ENCODE data around the gene SPCS2.

GRCh38 chr11:74984730-74985129, 35.7 kb downstream of the SPCS2 start:
- TF ChIP-seq, protein P1, sequence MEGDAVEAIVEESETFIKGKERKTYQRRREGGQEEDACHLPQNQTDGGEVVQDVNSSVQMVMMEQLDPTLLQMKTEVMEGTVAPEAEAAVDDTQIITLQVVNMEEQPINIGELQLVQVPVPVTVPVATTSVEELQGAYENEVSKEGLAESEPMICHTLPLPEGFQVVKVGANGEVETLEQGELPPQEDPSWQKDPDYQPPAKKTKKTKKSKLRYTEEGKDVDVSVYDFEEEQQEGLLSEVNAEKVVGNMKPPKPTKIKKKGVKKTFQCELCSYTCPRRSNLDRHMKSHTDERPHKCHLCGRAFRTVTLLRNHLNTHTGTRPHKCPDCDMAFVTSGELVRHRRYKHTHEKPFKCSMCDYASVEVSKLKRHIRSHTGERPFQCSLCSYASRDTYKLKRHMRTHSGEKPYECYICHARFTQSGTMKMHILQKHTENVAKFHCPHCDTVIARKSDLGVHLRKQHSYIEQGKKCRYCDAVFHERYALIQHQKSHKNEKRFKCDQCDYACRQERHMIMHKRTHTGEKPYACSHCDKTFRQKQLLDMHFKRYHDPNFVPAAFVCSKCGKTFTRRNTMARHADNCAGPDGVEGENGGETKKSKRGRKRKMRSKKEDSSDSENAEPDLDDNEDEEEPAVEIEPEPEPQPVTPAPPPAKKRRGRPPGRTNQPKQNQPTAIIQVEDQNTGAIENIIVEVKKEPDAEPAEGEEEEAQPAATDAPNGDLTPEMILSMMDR (IDR thresholded peaks at IDR 0.05) = no peak
- TF ChIP-seq POLR2AphosphoS5 (IDR thresholded peaks at IDR 0.05) (no peak), POLR2A (IDR thresholded peaks at IDR 0.05) (no peak), EP300 (IDR thresholded peaks at IDR 0.05) (no peak)
